IPS DF 19.7 (cell line): ENCODE data around the gene TOMM34.

Experiments used
- DNase-seq: peaks from one replicate; pipeline ENCODE4 v3.0.0-alpha.2; 2013; ENCODE audit warnings: low read depth, low spot score

TOMM34 gene

GRCh38 chr20:44932916-44933315 is 27.3 kb downstream of the TOMM34 start:
- no peak for DNase-seq

- DNase-seq = no peak
Observed at GRCh38 chr20:44931911-44932310, 28.3 kb downstream of the TOMM34 start.

DNA sequence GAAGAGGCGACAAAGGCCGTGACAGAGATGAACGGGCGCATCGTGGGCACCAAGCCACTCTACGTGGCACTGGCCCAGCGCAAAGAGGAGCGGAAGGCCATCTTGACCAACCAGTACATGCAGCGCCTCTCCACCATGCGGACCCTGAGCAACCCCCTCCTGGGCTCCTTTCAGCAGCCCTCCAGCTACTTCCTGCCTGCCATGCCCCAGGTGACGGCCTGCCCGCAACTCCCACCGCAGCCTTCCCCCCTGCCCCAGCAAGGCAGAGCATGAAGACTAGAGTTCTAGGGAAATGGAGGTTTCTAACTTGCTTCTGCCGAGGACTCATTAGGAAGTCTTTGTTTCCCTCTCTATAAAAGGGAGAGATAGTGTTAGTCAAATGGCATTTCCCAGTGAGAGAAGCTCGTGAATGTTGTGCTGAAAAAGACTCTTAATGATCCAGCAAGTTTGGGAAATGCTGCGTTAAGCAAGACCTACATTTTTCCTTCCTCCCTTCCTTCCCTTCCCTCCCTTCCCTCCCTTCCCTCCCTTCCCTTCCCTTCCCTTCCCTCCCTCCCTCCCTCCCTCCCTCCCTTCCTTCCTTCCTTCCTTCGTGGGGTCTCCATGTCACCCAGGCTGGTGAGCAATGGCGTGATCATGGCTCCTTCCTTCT is 29.6 kb downstream of the TOMM34 start:
- no peak for DNase-seq

GRCh38 chr20:44928595-44928994 is 31.6 kb downstream of the TOMM34 start:
- no peak for DNase-seq

- DNase-seq = no peak
Observed at GRCh38 chr20:44924541-44924940, 35.7 kb downstream of the TOMM34 start.

GRCh38 chr20:44921447-44921846 is 38.8 kb downstream of the TOMM34 start:
- no peak for DNase-seq

GRCh38 chr20:44918761-44919160 is 41.4 kb downstream of the TOMM34 start:
- DNase-seq = no peak

GRCh38 chr20:44918342-44918741 is 41.9 kb downstream of the TOMM34 start:
- DNase-seq = no peak

- no peak for DNase-seq
Observed at GRCh38 chr20:44917399-44917798, 42.8 kb downstream of the TOMM34 start.

- DNase-seq = no peak
Observed at GRCh38 chr20:44916586-44916985, 43.6 kb downstream of the TOMM34 start.

GRCh38 chr20:44914924-44915323 is 45.3 kb downstream of the TOMM34 start:
- DNase-seq = no peak

GRCh38 chr20:44912189-44912588 is 48.0 kb downstream of the TOMM34 start:
- DNase-seq = no peak

GRCh38 chr20:44911264-44911921 is 48.8 kb downstream of the TOMM34 start:
- DNase-seq = no peak

DNA sequence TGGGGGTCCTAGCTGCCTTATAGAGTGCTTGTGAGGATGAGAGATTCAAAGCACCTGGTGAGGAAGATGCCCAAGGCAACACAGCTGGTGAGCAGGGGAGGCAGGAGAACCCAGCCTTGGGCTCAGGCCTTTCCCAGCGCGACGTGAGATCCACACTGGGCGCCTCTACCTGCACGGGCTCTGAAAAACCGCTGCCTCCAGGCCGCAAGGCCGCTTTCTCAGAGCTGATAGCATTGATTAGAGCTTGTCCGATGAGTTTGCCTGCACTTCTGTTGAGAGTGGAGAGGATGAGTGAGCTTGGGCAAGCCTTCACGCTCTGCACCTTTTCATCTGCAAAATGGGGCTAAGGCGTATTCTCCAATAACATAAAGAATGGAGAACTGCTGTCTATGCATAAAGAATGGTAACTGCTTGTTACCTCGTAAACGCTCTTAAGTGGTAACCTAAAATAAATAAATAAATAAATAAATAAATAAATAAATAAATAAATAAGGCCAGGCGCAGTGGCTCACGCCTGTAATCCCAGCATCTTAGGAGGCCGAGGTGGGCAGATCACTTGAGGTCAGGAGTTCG is 49.4 kb downstream of the TOMM34 start:
- no peak for DNase-seq

DNA sequence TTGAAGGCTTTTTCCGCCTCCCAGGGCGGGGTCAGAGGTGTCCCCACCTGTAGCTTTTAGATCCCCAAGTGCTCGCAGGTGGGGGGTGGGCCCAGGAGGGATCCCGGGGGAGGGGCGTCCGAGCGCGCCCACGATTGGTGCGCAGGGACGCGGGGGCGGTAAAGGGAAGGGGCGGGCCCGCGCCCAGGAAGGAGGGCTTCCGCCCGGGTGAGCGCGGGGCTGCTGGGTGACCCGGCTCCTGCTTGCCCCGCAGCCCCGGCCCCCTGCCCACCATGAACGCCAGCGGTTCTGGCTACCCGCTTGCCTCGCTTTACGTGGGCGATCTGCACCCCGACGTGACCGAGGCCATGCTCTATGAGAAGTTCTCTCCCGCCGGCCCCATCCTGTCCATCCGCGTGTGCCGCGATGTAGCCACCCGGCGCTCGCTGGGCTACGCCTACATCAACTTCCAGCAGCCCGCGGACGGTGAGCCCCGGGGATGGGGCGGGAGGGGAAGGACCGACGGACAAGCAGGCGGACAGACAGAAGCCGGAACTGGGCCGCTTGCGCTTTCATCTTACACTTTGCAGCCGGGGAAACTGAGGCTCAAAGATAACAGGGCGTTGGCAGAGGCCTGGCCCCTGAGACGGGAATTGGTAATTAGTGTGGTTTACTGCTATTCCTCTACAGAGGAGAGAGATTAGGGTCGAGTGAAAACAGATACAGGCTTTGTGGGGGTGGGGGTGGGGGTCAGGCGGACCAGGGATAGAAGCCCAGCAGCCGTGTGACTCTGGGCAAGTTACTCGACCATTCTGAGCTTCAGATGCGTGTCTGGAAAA is 50.1 kb downstream of the TOMM34 start, which contains the start of gene PABPC1L:
Gene PABPC1L, plus strand, starts transcription at position 189 of the 818 bp plus-strand sequence. Its CDS starts 84 bp downstream, at position 273.
- DNase-seq = peak; percentile 82

DNA sequence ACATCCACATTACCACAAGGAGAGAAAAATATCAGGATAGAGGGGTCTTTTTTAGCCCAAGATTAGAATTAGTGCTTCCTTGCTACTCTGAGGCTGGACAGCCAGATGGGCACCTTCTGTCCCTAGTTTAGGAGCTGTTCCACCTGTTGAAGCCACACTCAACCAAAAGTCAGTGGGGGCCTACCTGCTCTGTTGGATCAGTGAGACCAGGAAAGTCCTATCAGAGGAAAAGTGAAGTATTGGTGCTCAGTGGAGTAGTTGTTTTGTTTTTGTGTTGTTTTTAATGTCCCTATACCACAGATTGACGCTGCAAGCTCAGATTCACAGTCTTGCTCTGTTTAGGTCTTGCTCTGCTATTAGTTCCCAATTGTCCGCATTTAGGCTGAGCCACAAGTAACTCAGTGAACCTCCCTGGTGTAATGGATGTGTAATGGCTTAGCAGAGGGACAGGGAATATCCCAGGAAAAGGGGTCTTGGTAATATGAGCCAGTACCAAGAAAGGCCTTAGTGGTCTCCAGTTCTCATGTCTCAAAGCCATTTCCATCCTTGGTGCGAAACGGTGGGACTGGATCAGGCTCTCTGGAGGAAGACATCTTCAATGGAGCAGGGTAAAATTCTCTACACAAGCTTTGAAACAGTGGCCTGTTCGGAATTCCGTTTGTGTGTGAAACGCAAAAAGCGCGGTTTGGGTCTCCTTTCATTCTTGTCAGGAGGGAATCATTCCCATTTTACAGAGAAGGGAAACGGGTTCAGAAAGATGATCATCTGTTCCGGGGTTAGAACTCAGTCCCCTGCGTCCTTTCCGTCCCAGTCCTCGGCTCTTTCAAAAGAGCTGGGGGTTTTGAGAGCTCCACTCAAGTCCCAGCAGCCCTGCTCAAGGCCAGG is 51.0 kb downstream of the TOMM34 start:
- no peak for DNase-seq

DNA sequence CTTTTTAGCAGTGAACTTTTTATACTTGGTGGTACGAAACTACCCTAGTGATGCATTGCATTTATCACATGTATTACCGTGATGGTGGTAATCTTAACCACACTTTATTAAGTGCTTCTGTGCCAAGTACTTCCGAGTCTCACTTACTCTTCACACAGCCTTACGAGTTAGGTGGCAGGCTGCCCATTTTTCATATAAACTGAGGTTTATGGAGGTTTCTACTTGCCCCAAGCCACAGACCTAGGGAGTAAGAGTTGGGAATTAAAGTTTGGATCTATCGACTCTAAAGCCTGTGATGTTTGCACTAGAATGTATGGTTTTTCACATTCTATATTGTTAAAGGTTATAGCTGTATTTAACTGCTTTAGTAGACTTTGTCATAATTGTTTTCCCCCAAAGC is 55.8 kb downstream of the TOMM34 start:
- DNase-seq = no peak

DNA sequence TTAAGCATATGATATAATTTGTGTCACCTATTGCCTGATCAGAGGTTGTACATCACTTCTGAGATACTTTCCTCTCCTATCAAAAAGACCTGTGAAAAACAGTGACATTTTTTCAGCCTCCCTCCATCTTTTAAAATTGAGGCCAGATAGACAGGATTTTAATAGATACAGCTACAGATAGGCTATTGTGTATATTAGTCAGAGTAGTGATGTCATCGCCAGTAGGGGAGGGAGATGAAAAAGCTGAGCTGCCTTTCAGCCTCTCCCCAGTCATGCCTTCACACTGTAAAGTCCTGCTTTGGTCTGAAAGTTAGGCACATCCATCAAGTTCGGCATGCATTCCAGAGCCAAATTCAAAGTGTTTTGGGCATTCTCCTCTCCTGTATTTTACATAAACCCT is 58.2 kb downstream of the TOMM34 start:
- no peak for DNase-seq

DNA sequence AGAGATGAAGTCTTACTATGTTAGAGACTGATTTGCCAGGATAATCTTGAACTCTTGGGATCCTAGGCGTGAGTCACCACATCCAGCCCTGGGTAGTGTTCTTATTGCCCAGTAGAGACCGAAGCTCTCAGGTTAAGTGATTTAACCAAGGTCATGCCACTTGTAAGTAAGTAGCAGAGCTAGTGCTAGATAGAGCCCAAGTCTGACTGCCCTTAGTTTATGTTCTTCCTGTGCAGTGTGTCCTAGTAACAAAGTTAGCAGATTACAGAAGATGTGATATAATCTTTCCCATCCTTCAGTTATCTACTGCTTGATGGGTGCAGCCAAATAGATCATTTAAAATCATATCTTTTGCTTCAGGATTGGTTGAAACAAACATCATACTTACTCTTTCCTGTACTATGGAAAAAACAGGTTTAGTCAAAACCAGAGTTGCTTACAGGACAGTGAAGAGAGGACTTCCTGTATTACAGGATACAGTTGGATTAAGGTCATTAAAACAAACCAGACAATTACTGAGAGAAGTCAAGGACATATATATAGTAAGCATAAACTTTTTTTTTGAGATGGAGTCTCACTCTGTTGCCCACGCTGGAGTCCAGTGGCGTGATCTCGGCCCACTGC is 59.9 kb downstream of the TOMM34 start:
- DNase-seq = no peak

GRCh38 chr20:44897133-44897532 is 63.1 kb downstream of the TOMM34 start:
- DNase-seq = no peak

DNA sequence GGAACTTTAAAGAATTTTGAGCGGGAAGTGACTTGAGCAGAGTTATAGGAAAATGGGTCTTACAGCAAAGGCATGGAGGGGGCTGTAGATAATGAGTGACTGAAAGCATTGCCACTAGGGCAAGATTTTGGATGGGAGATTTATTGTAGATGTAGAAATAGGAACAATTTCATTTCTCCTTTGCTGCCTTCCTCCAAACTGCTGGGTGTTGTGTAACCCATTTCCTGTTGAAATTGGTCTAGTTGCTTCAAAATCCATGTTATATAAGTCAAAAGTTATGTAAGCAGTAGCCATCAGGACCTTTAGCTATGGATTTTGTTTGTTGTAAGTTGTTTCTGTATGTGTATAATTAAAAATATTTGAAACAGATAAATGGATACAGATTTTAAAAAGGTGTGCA is 63.6 kb downstream of the TOMM34 start:
- no peak for DNase-seq
